GM12801 (cell line): Measurements from ENCODE around the gene LAMB2.

ENCODE experiments used
- CTCF ChIP-seq: IDR thresholded peaks from one replicate; pipeline ENCODE4 v1.5.1; 2011; ENCODE audit warnings: control low read depth; ENCODE audit not compliant: insufficient read length; ENCODE audit errors: extremely low read depth

Gene LAMB2

GRCh38 chr3:49132437-49133225 is at the start of gene LAMB2:
Gene LAMB2 (minus strand): TSS chr3:49133050. CDS start chr3:49132867, 183 bp downstream.
- TF ChIP-seq CTCF: no peak

GRCh38 chr3:49181351-49181750 is 48.5 kb upstream of the LAMB2 start:
- no peak for TF ChIP-seq CTCF

DNA sequence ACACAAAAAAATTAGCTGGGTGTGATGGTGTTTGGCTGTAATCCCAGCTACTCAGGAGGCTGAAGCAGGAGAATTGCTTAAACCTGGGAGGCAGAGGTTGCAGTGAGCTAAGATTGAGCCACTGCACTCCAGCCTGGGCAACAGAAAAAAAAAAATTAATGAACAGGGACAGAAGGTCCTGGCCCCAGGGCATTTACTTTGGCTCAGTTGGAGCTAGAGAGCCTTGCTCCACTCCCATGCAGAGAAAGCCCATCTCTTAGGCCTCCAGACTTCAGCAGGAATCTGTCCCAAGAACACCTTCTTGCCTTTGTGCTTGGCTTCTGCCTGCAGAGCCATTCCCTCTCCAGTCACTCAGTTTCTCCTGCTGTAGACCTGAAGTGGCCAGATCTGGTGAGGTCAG is 47.3 kb upstream of the LAMB2 start:
- TF ChIP-seq CTCF: no peak

DNA sequence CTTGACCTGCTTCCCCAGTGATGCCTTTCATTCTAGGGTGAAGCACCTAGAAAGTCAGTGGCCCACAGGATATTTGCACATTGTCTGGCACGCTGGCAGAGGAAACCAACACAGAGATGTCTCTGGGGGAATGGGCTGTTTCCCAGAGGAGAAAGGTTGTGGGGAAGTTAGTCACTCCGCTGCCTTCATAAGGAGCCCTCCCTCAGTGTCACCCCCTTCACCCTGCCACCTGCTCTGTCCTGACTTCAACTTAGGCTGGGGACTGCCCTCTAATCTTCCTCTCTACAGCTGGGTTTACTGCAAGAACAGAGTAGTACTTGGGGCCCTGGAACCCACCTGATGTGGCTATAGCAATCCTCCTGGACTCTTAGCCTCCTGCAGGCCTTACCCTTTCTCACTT is 44.2 kb upstream of the LAMB2 start:
- TF ChIP-seq CTCF: no peak

DNA sequence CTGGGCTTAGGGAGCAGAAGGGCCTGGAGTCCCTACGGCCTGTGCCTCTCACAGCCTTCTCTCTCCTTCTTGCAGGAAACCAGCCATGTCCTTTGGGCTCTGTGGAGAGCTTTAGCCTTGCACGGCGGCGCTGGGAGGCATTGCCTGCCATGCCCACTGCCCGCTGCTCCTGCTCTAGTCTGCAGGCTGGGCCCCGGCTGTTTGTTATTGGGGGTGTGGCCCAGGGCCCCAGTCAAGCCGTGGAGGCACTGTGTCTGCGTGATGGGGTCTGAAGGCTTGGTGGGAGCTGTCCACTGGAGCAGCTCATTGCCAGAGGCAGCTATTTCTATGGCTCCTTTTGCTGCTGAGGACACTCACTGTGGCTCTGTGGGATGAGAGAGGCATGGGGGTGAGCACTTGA is 42.7 kb upstream of the LAMB2 start:
- TF ChIP-seq CTCF: no peak

- TF ChIP-seq CTCF: no peak
Observed at GRCh38 chr3:49174397-49174985, 41.6 kb upstream of the LAMB2 start.

DNA sequence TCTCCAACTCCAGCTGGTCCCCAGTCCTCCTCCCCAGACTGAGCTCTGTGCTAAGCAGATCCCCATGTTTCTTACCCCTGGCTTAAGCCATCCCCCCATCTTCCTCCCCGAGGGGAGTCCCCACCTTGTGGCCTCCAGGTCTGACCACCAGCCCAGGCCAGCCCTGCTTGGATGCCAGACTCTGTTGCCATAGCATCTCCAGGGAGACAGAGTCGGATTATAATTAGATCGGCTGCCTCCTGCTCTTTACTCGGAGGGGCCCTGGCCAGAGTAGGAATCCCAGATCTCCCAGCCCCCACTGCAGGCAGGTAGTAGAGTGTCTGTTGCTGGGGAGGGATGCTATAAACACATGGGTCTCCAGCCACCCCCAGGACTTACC is 40.9 kb upstream of the LAMB2 start:
- TF ChIP-seq CTCF: no peak
